GM18868 (cell line): Measurements from ENCODE around the gene MYO9A.

Experiments
- ATAC-seq: cut with Tn5 transposase; IDR thresholded peaks from one replicate; pipeline ENCODE4 v1.9.1; 2021; ENCODE audit warnings: mild to moderate bottlenecking, moderate library complexity; ENCODE audit not compliant: unreplicated experiment

MYO9A gene

DNA sequence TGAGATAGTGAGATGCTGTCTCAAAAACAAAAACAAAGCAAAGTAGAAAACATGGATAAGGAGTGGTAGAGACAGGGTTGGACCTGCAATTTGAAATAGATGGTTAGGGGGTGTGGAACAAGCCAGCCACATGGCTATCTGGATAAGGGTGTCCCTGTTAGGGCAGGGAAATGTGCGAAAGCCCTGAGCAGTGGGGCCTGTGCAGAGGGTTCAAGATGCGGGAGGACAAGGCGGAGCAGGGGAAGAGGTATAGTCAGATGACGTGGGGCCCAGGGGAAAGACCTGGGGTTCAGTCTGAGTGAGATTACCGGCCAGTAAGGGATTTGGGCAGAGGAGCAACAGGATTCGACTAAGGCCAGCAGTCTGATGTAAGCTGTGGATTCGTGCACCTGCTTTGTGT lies 326.0 kb downstream of the MYO9A start:
- no peak for ATAC-seq

- no peak for ATAC-seq
These were observed 327.9 kb downstream of the MYO9A start for GRCh38 chr15:71790081-71790480.

DNA sequence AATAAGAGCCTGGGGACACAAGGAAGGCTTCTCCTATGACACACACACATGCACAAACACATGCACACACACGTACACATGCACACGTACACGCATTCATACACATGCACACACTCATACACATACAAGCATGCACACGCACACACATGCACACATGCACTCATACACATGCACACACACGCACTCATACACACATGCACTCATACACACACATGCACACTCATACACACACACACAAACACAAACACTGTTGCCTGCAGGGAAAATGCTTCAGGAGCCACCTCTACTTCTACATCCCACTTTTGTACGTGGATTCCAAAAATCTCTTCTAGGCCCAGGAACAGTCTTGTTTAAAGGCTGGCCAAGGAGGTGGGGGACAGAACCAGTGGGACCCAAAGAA lies 328.3 kb downstream of the MYO9A start:
- ATAC-seq, result no peak

DNA sequence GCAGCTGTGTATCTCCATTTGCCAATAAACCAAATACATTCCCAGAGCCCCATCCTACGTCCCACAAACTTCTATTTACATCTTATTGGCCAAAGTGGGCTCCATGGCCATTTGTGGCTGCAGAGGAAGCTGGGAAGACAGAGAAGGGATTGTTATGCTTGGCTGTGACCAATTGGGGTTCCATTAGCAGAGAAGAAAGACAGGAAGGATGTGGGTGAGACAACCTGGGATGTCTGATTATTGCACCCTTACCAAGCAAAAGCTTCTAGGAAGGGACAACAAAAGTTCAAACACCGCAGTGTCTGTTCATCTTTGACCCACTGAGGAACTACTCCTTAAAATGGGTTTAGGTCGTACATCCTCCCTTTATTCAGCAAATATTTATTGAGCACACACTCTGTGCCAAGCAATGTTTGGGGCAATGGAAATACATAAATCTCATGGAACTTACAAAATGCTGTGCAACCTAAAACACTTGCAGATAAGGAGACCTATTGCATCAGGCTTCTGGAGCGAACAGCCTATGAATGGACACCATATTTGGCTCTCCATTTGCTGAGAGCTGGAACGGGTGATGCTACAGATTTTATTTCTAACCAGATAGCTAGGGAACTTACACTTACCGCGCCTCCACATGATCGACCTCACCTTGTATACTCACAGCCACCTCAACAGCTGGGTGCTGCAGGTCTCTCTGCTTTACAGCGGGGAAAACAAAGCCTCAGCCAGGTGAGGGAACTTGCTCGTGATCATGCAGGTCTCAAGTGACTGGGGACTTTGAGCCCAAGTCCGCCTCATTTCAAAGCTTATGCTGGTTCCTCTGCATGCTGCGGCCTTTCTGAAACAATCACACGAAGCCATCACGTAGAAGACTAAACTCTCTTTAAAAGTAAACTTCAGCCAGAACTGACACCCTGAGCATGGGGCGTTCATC lies 329.0 kb downstream of the MYO9A start:
- ATAC-seq, result no peak

DNA sequence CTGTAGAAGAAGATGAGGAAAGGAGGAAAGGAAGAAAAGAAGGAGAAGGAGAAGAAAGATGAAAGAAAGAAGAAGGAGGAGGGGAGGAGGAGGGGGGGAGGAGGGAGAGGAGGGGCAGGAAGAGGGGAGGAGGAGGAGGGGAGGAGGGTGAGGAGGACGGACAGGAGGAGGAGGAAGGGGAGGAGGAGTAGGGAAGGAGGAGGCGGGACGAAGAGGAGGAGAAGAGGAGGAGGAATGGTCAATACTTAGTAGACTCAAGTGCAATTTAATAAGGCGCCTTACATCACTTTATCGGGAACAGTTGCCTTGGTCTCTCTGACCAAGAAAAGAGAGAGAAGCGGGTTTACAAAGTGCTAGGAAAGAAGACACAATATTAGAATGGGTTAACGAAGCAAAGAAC lies 331.3 kb downstream of the MYO9A start:
- no peak for ATAC-seq

GRCh38 chr15:71785996-71786395 lies 332.0 kb downstream of the MYO9A start:
- ATAC-seq, result no peak

DNA sequence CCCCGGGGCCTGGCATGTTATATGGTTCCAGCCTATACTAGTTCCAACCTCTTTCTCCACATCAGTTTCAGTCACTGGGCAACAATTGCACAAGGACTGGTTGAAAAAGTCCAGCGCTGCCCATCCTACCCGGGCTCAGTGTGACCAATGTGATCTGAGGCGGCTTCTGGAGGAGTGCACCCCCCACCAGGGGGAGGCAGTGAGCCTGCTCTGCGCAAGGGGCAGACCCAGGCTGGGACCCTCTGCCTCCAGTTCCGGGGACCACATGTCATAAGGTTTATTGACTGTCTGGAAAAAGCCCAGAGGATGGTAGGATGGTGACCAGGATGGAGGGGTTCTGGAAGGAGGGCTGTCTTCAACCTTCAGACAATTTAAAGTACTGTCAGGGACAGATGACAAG lies 333.2 kb downstream of the MYO9A start:
- ATAC-seq, result no peak

- ATAC-seq, result no peak
These were observed 335.4 kb downstream of the MYO9A start for GRCh38 chr15:71782422-71783165.

DNA sequence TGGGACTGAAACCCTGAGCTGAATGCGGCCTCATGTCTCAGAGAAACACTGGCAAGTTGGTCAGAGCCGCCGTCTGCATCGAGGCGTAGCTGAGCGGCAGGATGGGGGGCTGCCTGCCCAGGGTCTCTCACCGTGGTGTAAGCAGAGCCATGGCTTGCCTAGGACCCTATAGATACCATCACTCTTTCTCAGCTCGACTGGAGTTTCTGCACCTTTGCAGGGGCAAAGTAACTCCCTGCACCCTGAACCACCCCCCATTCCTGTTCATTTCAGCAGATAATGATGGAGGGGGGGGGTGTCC lies 336.0 kb downstream of the MYO9A start:
- no peak for ATAC-seq

GRCh38 chr15:71781179-71781964 lies 336.6 kb downstream of the MYO9A start:
- no peak for ATAC-seq

GRCh38 chr15:71780115-71780976 lies 337.6 kb downstream of the MYO9A start:
- no peak for ATAC-seq

DNA sequence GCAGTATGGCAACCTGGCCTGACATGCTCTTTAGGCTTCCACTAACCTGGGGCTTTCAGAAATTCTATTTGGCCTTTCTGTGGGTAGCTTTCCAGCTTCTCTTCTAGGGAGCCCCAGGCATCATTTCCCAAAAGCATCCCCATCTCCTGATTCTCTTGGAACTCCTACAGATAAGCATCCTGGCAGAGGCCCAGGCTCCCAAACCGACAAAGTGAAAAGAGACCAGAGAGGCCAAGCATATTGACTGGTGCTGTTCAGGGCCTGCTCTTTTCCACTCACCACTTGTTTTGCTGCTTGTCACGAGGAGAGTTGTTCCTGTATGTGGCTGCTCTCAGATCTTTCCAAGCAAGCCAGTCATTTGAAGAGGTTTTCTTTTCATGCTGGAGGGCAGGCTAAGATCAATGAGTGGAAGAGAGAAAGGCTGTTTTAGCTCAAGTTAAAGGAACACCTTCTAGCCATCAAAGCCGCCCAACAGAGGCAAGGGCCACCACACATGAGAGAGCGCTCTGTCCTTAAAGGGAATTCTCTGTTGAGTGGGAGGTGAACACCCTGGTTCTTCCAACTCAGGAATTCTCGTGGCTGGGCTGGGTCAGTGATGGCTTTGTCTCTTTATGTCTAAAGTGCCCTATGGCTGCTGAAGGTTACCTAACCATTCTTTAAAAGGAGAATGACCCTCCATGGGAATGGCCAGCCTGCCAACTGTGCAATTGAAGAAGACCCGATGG lies 338.7 kb downstream of the MYO9A start:
- ATAC-seq, result no peak

- ATAC-seq, result no peak
These were observed 340.6 kb downstream of the MYO9A start for GRCh38 chr15:71777216-71777943.

DNA sequence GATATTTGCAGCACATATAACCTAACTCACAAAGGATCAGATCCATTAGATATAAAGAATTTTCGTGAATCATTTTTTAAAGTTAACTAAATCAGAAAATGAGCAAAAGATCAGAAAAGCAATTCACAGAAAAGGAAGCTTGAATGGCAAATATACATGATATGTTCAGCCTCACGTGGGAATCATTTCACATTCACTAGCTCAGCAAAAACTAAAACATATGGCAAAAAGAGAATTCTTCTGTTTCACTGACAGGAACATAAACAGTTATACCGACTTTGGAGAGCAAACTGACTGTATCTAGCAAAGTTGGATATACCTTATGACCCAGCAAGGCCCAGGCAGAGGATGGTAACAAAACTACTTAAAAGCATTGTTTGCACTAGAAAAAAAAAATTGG lies 341.6 kb downstream of the MYO9A start:
- ATAC-seq, result no peak

- ATAC-seq, result no peak
These were observed 342.1 kb downstream of the MYO9A start for GRCh38 chr15:71775856-71776255.

- no peak for ATAC-seq
These were observed 344.6 kb downstream of the MYO9A start for GRCh38 chr15:71773206-71773859.
